ENCODE results near the gene CXXC5. TPM values are rescaled to one million over a fixed set of nuclear protein-coding genes. Genes with fewer than 3 reads are reported as not detected.
A peak's percentile ranks its signal among the peaks of the same experiment; 100 is the strongest.

The CXXC5 gene
- total RNA-seq, 1 experiment from 2014 or later, result 85.0 TPM

DNA sequence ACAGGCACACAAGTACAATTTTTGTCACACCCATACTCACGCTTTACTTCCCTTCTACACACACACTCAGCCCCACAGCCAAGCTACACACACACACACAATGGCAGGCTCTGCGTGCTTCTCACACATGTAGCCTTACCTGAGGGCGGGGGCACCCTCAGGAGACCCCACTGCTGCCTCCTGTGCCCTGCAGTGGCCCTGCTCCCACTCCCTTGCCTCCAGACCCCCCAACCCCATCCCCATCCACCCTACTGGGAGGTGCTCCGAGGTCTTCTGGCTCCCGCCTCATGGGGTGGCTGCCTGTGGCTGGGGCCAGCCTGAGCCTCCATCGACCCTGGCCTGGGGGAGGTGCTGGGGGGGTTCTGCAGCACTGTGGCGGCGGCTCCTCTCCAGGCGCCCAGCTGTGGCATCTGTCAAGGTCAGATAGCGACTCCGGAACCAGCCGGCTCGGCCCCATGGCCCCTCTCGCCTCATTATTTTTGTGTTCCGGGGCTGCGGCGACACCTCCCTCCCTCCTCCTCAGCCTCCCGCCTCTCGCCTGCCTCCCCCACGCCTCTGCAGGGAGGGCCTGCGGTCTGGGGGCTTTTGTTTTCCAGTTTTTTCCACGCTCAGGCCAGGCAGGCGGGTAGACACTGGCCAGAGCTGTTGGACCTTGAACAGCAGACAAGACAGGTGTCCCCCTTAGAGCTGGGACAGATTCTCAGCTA lies 21.7 kb downstream of the CXXC5 start:
- DNase-seq (ENCODE audit: low read depth, low spot score) (no peak), ATAC-seq (no peak)
- Histone ChIP-seq H3K4me1 (ENCODE audit: control insufficient read depth, insufficient read depth, low read length) (peaks cover 96% of the 10 kb centered on the region), H3K27me3 (ENCODE audit: control insufficient read depth, insufficient read depth, low read length) (no peaks in the 10 kb centered on the region), H3K9me3 (ENCODE audit: control insufficient read depth, insufficient read depth, low read depth, low read length) (no peaks in the 10 kb centered on the region), H3K36me3 (ENCODE audit: control insufficient read depth, insufficient read depth, low read length) (no peaks in the 10 kb centered on the region), H3K27ac (ENCODE audit: low read length) (peak overlapping the region; percentile 99), H3K4me3 (ENCODE audit: low read depth in 2 of 2, low read length in 2 of 2) (peak overlapping the region in 1 of 2 experiments; percentile 14; a peak in 1 of 4 replicates)
- POLR2A ChIA-PET, result interaction anchor here (0.6 kb wide), 1 partner anchor 18 kb away, joined by 6 read pairs; no protein-coding TSS in a partner anchor
- in situ Hi-C loops (cut with HindIII; ENCODE audit: low pct_unique_long_range_greater_than_20kb, low sequenced_read_pairs) (no loop called here), intact Hi-C loops (cut with micrococcal nuclease; ENCODE audit: unreplicated experiment) (no loop called here)
- CTCF ChIA-PET, result interaction anchor here (0.6 kb wide), 1 partner anchor 19 kb away, joined by 3 read pairs; no protein-coding TSS in a partner anchor
- TF ChIP-seq POLR2AphosphoS5 (IDR thresholded peaks at IDR 0.05; ENCODE audit: low read depth, low read length) (no peak), SIN3A (IDR thresholded peaks at IDR 0.05; ENCODE audit: borderline replicate concordance, insufficient read depth, low read depth, low read length) (0 out of 2 replicates have a peak, but pooled peaks have one; percentile 7)
- TF ChIP-seq, protein P1, sequence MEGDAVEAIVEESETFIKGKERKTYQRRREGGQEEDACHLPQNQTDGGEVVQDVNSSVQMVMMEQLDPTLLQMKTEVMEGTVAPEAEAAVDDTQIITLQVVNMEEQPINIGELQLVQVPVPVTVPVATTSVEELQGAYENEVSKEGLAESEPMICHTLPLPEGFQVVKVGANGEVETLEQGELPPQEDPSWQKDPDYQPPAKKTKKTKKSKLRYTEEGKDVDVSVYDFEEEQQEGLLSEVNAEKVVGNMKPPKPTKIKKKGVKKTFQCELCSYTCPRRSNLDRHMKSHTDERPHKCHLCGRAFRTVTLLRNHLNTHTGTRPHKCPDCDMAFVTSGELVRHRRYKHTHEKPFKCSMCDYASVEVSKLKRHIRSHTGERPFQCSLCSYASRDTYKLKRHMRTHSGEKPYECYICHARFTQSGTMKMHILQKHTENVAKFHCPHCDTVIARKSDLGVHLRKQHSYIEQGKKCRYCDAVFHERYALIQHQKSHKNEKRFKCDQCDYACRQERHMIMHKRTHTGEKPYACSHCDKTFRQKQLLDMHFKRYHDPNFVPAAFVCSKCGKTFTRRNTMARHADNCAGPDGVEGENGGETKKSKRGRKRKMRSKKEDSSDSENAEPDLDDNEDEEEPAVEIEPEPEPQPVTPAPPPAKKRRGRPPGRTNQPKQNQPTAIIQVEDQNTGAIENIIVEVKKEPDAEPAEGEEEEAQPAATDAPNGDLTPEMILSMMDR (IDR thresholded peaks at IDR 0.05), result no peak
- BruUV-seq (replicated peaks), result no TSS peak

GRCh38 chr5:139670369-139671095 lies 22.4 kb downstream of the CXXC5 start:
- intact Hi-C loops (cut with micrococcal nuclease; ENCODE audit: unreplicated experiment), result no loop called here
- no peak for DNase-seq (ENCODE audit: low read depth, low spot score)
- ATAC-seq, result peak; percentile 33
- H3K4me1 ChIP-seq (ENCODE audit: control insufficient read depth, insufficient read depth, low read length), result peaks cover 96% of the 10 kb centered on the region
- POLR2A ChIA-PET, result interaction anchor here (0.6 kb wide), 1 partner anchor 328 kb away, joined by 3 read pairs; no protein-coding TSS in a partner anchor
- in situ Hi-C loops (cut with HindIII; ENCODE audit: low pct_unique_long_range_greater_than_20kb, low sequenced_read_pairs), result no loop called here
- H3K36me3 ChIP-seq (ENCODE audit: control insufficient read depth, insufficient read depth, low read length), result no peaks in the 10 kb centered on the region
- peak overlapping the region; percentile 99 for H3K27ac ChIP-seq (ENCODE audit: low read length)
- TF ChIP-seq, protein P1 (IDR thresholded peaks at IDR 0.05), result no peak; the same call in 1 of the 2 replicates
- TF ChIP-seq TCF7L2 (IDR thresholded peaks at IDR 0.05; ENCODE audit: low read depth, low read length), result no peak
- TF ChIP-seq, protein P2, sequence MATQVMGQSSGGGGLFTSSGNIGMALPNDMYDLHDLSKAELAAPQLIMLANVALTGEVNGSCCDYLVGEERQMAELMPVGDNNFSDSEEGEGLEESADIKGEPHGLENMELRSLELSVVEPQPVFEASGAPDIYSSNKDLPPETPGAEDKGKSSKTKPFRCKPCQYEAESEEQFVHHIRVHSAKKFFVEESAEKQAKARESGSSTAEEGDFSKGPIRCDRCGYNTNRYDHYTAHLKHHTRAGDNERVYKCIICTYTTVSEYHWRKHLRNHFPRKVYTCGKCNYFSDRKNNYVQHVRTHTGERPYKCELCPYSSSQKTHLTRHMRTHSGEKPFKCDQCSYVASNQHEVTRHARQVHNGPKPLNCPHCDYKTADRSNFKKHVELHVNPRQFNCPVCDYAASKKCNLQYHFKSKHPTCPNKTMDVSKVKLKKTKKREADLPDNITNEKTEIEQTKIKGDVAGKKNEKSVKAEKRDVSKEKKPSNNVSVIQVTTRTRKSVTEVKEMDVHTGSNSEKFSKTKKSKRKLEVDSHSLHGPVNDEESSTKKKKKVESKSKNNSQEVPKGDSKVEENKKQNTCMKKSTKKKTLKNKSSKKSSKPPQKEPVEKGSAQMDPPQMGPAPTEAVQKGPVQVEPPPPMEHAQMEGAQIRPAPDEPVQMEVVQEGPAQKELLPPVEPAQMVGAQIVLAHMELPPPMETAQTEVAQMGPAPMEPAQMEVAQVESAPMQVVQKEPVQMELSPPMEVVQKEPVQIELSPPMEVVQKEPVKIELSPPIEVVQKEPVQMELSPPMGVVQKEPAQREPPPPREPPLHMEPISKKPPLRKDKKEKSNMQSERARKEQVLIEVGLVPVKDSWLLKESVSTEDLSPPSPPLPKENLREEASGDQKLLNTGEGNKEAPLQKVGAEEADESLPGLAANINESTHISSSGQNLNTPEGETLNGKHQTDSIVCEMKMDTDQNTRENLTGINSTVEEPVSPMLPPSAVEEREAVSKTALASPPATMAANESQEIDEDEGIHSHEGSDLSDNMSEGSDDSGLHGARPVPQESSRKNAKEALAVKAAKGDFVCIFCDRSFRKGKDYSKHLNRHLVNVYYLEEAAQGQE (IDR thresholded peaks at IDR 0.05; ENCODE audit: insufficient read depth in 1 of 2, low read depth in 2 of 2, low read length in 1 of 2), result no peak
- TF ChIP-seq POLR2AphosphoS5 (IDR thresholded peaks at IDR 0.05; ENCODE audit: low read depth, low read length), result no peak
- 0 out of 2 replicates have a peak, but pooled peaks have one; percentile 18 for TF ChIP-seq SIN3A (IDR thresholded peaks at IDR 0.05; ENCODE audit: borderline replicate concordance, insufficient read depth, low read depth, low read length)
- no TSS peak for BruUV-seq (replicated peaks)
- CTCF ChIA-PET, result interaction anchor here (0.6 to 1.5 kb wide), 3 partner anchors 10 to 35 kb away, joined by 3 to 10 read pairs (median 3); no protein-coding TSS in a partner anchor
- H3K27me3 ChIP-seq (ENCODE audit: control insufficient read depth, insufficient read depth, low read length), result no peaks in the 10 kb centered on the region
- H3K4me3 ChIP-seq (ENCODE audit: low read depth in 2 of 2, low read length in 2 of 2), result peak overlapping the region in 1 of 2 experiments; percentile 14; a peak in 1 of 4 replicates
- no peaks in the 10 kb centered on the region for H3K9me3 ChIP-seq (ENCODE audit: control insufficient read depth, insufficient read depth, low read depth, low read length)

All from Panc1 (cell line).